Kasumi-1 (cell line): ENCODE data around the gene IQCH.

Experiments
- DNase-seq, 2 experiments: peaks; one replicate each; lab custom pipeline; 2025; lab: John Stamatoyannopoulos, UW

The IQCH gene

DNA sequence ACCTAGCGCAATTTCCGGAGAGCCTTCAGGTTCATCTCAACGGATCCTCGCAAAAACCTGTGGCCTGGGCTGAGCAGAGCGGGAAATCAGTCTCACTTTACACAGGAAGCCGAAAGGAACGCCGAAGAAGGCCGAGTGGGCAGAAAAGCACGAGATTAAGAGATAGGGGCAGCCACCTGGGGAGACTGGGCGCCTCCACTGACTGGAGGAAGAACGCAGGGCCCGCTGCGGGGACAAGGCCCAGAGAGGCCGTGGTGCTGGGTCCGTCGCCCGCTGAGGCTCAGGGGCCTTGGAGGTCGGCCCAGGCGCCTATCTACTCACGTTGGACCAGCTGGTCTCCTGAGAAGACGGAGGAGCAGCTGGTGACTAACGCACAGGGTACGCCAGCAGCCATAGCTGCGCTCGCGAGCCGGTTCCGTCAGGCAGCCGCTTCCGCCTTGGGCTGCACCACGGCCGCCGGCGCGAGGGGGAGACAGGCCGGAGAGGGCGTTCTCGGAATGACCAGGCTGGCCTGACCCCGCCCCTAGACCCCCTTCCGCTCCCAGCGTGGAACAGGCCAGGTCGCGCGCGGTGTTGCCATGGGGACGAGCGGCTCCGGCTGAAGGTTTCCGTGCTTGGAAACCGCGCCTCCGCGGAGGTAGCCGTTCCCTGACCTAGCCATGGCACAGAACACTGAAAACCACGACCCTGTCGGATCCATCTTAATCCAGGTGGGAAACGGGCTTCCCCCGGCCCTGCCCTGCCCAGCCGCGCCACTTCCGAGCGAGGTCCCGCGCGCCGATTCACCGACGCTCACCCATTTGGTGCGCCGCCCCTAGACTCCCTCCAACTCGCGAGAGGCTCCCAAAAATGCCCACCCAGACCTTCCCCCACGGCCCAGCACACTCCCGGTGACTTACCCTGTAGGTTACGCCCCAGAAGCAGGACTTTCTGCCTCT lies at the start of gene IQCH, which contains the start of gene AAGAB:
TSS of gene IQCH (plus strand) at position 549 of the 938 bp plus-strand sequence. CDS start at position 660, 111 bp downstream.
TSS of gene AAGAB (minus strand) at position 424 of the 938 bp plus-strand sequence. CDS start at position 394, 30 bp downstream.
- DNase-seq = peak; percentile 89 to 93

- DNase-seq = no peak
Measured at GRCh38 chr15:67207555-67208207, 46.9 kb upstream of the IQCH start.

- DNase-seq = no peak
Measured at GRCh38 chr15:67208396-67208795, 46.2 kb upstream of the IQCH start.

- no peak for DNase-seq
Measured at GRCh38 chr15:67210555-67211168, 43.9 kb upstream of the IQCH start.

DNA sequence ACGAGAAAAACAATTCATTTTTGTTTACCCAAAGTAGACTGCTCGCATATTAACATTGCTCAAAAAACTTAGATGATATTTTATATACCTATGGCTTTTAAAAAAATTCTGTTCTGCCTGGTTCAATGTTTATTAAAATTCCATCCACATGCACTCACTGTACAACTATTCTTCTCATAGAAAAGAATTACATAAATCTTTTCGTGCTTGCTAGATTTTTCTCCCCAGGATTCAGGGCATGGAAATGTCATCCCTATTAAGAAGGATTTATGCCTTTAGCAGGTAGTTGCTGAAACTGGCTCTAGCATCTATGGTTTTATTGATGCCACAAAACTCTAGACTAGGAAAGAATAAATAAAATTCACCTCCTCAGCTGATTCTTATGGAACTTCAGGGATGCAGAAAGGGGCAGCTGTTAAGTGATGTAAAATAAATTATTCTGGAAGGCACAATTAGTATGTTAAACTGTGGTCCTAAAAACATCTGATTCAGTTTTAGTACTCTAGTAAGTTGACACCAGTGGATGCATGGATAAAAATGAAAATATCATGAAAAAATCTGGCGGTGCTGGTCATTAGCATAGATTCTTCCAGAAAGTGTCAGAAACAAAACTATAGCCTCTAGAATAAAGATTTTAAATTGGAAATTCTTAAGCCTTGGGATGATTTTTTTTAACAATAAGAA lies 41.8 kb upstream of the IQCH start:
- DNase-seq = no peak

DNA sequence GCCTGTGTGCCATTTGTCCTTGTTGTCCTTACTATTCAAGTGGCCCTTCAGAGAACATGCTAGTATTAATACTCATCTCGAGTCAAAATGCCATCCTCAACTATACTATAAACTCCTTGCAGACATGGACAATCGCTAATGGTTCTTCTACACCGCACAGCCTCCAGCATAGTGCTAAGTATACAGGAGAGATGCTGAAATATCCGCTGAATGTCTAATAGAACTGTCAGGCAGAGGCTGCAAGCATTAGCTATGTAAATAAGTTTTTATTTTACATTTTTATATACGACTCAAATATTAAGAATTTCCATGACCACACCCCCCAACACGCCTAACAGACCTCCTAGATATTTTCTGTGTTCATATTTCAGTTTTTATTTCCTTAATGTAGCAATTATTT lies 39.5 kb upstream of the IQCH start:
- DNase-seq = no peak

GRCh38 chr15:67216859-67217258 lies 37.7 kb upstream of the IQCH start:
- DNase-seq = no peak

DNA sequence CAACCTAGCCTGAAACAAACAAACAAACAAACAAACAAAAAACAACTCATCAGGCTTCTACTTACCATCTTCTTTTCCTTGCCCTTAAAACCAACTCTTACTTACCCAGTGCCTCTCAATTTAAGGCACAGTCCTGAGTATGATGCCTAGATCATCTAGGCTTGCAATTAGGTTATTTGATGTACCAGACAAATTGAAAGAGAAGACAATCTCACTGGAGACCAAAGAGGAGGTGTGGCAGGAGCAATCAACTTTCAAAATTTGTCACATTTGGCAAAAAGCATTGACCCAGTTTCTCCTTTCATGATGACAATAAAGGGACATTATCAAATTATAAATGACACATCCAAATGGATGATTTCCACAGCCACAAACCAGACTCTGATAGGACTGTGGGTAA lies 36.2 kb upstream of the IQCH start:
- no peak for DNase-seq

- no peak for DNase-seq
Measured at GRCh38 chr15:67219288-67219687, 35.3 kb upstream of the IQCH start.

DNA sequence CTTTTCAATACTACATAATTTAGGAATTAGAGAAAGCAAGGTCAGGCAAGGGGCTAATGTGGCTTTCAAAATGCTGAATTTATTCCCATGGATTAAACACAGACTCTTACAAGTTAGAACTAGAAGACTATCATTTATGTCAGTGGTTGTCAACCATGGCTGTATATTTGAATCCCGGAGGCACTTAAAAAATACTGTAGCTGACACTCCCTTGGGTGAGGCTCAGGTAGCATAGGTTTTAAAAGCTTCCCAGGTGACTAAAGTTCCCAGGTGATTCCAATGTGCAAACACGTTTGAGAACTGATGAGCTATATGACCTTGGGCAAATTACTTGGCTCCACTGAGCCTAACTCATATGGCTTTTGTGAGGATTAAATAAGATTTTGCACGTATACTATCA lies 29.7 kb upstream of the IQCH start:
- no peak for DNase-seq

DNA sequence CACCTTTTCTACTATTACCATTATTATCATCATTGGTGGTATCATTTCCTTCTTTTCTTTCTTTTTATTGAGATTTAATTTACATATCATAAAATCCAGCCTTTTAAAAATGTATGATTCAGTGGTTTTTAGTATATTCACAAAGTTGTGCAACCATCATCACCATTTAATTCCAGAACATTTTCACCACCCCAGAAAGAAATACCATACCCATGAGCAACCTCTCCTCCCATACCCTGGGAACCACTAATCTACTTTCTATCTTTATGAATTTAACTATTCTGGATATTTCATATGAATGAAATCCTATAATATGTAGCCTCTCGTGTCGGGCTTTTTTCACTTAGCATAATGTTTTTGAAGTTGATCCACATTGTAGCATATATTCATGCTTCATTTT lies 29.2 kb upstream of the IQCH start:
- no peak for DNase-seq

DNA sequence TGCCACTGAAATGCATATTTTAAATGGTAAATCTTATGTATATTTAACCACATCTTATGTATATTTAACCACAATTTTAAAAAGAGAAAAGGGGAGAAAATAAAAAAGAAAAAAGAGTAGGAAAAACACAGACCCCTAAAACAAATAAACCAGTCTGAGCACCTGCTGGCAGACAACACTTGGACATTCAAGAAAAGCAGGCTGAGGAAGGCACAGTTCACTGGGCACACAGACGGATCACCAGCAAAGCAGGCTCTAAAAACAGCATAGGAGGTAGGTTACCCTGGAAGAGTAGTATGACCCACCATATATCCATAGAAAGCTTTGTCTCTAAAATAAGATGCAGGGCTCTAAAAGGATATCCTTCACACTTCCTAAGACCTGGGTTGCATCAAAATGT lies 27.2 kb upstream of the IQCH start:
- no peak for DNase-seq

GRCh38 chr15:67227846-67228245 lies 26.7 kb upstream of the IQCH start:
- peak; percentile 9 to 21 for DNase-seq

GRCh38 chr15:67228286-67228685 lies 26.3 kb upstream of the IQCH start:
- DNase-seq = peak; percentile 55 to 56

DNA sequence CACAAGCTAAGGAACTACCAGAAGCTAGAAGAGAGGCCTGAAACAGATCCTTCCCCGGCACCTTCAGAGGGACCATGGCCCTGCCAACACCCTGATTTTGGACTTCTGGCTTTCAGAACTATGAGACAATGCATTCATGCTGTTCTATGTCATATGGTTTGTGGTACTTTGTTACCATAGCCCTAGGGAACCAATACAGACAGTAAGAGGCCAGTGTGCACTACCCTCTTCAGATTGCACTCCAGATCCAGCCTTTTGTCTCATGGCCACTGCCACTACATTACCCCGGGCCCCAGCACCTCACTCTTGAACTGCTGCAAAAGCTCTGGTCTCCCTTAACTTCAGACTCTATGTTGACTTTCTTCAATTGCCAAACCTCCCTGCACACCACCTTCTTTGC lies 24.1 kb upstream of the IQCH start:
- DNase-seq = no peak

- DNase-seq = no peak
Measured at GRCh38 chr15:67232591-67232990, 22.0 kb upstream of the IQCH start.

DNA sequence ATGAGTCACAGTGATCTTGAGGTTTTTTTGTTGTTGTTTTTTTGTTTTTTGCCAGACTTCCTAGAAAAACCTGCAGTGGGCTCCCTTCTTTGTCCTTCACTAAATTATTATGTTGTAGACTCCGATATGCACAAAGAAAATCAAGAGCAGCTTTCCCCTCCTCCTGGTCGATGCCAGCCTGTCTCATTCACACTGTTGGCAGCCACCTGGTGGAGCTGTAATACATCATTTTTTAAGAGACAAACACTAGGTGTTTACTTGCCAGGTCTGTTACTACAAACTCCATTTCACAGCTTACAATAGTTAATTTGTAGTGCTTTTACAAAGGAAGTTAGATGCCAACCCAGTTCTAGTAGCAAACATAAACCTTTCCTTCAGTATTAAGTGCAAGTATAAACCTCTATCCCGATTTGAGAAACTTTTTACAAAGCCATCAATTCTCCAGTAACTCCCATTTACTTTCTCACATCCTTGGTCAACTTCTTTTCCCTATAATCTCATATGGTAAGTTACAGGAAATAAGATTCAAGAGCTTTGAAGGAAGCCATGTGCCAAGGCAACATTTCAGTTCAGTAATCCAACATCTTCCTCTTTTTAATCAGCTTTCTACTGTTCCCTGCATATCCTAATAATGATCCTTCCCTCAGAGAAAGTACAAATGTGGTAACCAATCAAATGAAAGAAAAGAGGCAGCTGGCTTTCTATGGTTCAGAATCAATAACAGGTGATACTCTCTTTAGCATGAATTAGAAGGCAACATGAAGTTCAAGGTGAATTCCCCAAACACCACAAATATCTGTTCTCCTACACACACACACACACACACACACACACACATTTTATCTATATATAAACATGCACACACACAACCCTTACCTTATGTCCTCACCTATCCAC lies 14.1 kb upstream of the IQCH start:
- peak; percentile 25 to 41 for DNase-seq

GRCh38 chr15:67241132-67241855 lies 13.3 kb upstream of the IQCH start:
- DNase-seq = no peak

DNA sequence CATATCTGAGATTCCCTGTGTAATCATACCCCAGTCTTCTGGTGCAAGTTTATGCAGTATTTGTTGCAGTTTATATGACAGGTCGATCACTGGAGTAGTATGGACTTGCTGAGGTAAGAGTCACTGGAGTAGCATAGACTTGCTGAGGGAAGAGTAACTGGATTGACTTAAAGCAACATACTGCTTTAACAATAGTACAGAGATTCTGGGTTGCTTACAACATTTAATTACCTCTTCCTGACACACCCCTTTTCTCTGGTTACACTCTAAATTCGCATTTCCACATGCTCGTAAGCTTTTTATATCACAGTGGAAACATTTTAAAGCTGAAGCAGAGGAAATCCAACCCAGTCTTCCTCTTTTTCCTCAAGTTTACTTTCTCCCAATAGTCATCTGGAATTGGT lies 11.9 kb upstream of the IQCH start:
- DNase-seq = peak; percentile 64

GRCh38 chr15:67244971-67245478 lies 9.6 kb upstream of the IQCH start:
- no peak for DNase-seq
